Cardiac fibroblast (primary cell): Measurements from ENCODE around the gene IL11.
"Not testable (repeated sequence)": the region's sequence is repeated elsewhere in the genome, so short reads cannot be mapped to it uniquely, and the experiment has no call there.

Source experiments
- DNase-seq, 2 donors: peaks; one replicate each; pipeline versions ENCODE4 v3.0.0 to v3.0.0-alpha.2; 2010; ENCODE audit warnings: low read depth in 2 of 2
- H3K4me3 ChIP-seq, 2 donors: replicated peaks in 1 of 2; 1 replicate in 1 of 2; 2 replicates in 1 of 2; pipeline ENCODE4 v1.5.1; 2011; ENCODE audit warnings: low read depth in 2 of 2, low read length in 2 of 2, mild to moderate bottlenecking in 2 of 2, moderate library complexity in 1 of 2
- TF ChIP-seq, protein P1 (sequence below): IDR thresholded peaks from one replicate; pipeline ENCODE4 v1.5.1; 2011; ENCODE audit warnings: low read depth, mild to moderate bottlenecking, low read length, inconsistent platforms

IL11 gene

DNA sequence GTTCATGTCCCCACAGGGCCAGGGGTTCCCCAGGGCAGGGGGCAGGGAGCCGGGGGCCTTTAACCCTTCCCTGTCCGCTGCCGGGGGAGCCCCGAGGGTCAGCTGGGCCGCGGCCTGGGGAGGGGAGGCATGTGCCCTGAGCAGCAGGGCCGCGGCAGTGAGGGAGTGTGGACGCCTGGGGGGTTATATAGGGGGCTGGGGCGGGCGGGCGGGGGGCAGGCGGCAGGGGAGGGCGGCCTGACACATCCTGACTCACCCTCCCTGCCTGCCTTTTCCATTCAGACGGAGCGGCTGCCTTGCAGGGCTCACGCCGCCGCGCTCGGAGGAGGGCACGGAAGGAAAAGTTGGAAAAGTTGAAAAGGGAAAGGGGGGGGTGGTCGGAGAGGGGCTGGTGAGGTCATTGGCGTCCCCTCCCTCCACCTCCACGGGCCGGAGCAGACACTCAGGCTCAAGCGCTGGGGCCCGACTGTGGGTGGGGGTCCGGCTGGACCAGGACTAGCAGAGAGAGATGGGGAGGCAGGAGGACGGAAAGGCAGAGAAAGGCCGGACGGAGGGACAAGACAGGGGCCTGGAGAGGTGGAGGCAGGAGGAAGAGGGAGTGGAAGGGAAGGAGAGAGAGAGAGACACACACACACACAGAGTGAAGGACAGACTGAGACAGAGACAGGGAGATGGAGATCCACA, at the start of gene IL11:
TSS of gene IL11 (minus strand) at position 159 of the 684 bp plus-strand sequence. CDS start at position 6, 153 bp downstream.
- peak within 1 kb of the TSS; percentile 56 to 59 for H3K4me3 ChIP-seq
- DNase-seq: peak in 1 of 2 donors; percentile 42
- TF ChIP-seq, protein P1, sequence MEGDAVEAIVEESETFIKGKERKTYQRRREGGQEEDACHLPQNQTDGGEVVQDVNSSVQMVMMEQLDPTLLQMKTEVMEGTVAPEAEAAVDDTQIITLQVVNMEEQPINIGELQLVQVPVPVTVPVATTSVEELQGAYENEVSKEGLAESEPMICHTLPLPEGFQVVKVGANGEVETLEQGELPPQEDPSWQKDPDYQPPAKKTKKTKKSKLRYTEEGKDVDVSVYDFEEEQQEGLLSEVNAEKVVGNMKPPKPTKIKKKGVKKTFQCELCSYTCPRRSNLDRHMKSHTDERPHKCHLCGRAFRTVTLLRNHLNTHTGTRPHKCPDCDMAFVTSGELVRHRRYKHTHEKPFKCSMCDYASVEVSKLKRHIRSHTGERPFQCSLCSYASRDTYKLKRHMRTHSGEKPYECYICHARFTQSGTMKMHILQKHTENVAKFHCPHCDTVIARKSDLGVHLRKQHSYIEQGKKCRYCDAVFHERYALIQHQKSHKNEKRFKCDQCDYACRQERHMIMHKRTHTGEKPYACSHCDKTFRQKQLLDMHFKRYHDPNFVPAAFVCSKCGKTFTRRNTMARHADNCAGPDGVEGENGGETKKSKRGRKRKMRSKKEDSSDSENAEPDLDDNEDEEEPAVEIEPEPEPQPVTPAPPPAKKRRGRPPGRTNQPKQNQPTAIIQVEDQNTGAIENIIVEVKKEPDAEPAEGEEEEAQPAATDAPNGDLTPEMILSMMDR: no peak

DNA sequence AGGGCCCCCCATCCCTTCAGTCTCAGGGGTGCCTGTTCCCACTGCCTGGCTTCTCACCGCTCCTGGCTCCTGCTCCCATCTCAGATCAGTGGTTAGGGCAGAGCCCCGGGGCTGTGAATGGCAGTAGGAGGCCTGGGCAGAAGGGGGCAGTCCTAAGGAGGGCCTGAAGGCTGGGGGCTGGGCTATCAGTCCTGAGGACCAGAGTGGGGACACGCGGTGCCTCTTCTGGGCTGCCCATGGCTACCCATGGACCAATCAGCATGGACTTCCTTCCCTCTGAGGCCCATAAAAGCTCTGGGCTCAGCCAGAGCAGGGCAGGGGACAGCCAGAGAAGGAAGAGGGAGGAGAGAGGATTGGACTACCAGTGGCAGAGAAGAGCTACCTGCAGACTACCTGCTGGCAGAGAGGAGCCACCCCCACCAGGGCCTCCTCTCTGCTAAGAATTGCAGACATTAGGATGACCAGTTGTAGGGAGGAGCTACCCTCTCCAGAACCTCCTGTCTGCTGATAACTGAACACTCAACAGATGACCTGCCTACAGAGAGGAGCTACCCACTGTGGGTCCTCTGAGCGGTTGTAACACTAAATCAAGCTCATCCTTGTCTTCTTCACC, 49.5 kb upstream of the IL11 start:
- H3K4me3 ChIP-seq: no peak overlapping the region
- TF ChIP-seq, protein P1: no peak
- no peak for DNase-seq

DNA sequence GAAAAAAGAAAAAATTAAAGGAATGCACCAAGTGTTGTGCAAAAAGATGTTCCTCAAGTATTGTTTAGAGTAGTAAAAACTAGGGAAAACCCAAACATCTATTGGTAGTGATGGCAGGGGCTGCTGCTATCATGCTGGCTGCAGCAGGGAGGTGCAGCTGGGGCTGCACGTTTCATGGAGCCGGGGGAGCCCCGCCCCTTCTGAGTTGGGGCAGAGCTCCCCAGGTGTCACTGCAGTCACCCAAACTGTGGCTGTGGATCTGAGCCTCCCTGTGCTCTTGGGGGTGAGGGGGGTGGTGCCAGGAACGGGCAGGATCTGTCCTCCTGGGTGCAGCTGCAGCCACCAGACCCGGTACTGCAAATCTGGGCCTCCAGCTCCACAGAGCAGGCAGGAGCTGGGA, 48.8 kb upstream of the IL11 start:
- H3K4me3 ChIP-seq: no peak overlapping the region
- DNase-seq: no peak
- TF ChIP-seq, protein P1: no peak

DNA sequence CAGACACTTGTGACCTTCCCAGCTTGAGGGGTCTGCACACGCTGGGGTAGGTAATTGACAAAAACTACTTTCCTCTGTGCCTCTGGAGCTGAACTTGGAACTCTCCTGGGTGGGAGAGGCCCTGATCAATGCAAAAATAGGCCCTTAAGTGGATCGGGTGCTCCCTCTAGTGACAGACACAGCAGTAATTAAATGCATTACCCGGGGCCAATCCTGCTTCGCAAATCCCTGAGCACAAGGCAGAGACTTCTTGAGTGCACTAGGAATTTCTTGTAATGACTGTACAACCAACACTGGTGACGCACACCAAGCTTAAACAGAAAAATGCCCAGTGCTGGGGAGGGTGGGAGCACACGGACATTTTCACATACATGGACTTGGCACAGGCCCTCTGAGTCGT, 47.9 kb upstream of the IL11 start:
- H3K4me3 ChIP-seq: no peak overlapping the region
- TF ChIP-seq, protein P1: peak; percentile 62
- peak; percentile 88 to 89 for DNase-seq

DNA sequence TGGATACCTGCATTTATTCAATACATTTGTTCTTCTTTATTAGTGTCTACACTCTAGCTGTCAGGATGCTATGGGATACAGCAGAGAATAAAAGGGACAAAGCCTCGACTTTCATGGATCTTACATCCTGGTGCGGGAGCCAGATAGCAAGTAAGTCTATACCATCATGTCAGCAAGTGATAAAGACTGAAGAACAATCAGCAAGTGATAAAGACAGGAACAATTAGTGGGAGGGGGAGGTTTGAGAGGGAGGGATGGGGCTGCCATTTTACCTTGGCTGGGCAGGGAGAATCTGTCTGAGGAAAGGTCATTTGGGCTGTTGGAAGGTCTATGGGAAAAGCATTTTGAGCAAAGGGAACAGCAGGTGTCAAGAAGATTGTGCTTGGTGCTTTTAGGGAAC, 39.9 kb upstream of the IL11 start:
- DNase-seq: no peak
- no peak overlapping the region for H3K4me3 ChIP-seq
- TF ChIP-seq, protein P1: no peak

DNA sequence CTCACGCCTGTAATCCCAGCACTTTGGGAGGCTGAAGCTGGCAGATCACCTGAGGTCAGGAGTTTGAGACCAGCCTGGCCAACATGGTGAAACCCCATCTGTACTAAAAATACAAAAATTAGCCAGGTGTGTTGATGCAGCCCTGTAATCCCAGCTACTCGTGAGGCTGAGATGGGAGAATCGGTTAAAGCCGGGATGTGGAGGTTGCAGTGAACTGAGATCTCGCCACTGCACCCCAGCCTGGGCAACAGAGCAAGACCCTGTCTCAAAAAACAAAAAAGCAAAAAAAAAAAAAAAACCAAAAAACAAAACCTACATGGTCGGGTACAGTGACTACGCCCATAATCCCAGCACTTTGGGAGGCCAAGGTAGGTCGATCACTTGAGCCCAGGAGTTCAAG, 38.9 kb upstream of the IL11 start:
- DNase-seq, H3K4me3 ChIP-seq: not testable (repeated sequence)

DNA sequence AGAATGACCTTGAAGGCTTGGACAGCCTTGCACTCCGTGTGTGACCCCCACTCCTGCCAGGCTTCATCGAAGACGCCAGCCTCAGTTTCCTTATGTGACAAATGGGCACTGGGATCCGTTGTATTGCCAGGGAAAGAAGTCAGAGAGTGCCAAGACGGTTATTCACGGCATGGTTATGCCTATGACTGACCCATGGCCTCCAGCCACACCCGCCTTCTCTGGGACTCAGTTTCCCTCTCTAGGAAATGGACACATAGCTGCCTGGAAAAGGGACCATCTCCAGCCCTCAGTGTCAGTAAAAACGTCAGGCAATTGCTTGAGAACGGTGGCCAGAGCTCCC, 38.2 kb upstream of the IL11 start:
- peak overlapping the region; percentile 42 to 48 for H3K4me3 ChIP-seq
- no peak for DNase-seq
- TF ChIP-seq, protein P1: no peak
